Measurements from ENCODE around the gene RBM3.

RBM3 gene

DNA sequence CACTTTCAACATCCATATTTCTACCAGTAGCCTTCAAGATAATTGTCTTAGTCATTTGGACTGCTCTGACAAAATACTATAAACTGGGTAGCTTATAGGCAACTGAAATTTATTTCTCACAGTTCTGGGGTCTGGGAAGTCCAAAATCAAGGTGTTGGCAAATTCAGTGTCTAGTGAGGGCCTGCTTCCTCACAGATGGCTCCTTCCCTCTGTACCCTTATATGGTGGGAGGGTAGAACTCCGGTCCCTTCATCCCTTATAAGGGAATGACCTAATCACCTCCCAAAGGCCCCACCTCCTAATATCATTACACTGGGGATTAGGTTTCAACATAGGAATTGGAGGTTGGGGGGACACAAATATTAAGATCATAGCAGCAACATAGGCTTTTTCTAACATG is 42.1 kb upstream of the RBM3 start:
- H3K9me3 ChIP-seq (ENCODE audit: insufficient read depth, low read length, severe bottlenecking), result no peaks in the 10 kb centered on the region
- DNase-seq, result no peak
- no peak for ATAC-seq (ENCODE audit: insufficient read depth, low read depth)
- H3K4me2 ChIP-seq (ENCODE audit: insufficient read depth, low read length), result no peak overlapping the region
- H3K79me2 ChIP-seq (ENCODE audit: insufficient read depth, low read length), result no peaks in the 10 kb centered on the region
- no peak overlapping the region for H2AFZ ChIP-seq (ENCODE audit: low read depth, low read length)
- H3K4me1 ChIP-seq (ENCODE audit: insufficient read depth, low read length), result no peaks in the 10 kb centered on the region
- TF ChIP-seq EZH2 (IDR thresholded peaks at IDR 0.05; ENCODE audit: borderline replicate concordance, low read depth, low read length, severe bottlenecking) (no peak), CTCF (IDR thresholded peaks at IDR 0.05; ENCODE audit: borderline replicate concordance, extremely low read depth, low read length, poor library complexity, severe bottlenecking) (no peak)
- peaks cover 19% of the 10 kb centered on the region for H3K36me3 ChIP-seq (ENCODE audit: insufficient read depth, low read length)
- H3K27me3 ChIP-seq (ENCODE audit: insufficient read depth, low read length, poor library complexity), result no peaks in the 10 kb centered on the region
- no peak overlapping the region for H3K9ac ChIP-seq (ENCODE audit: low read depth, low read length)
- no peaks in the 10 kb centered on the region for H4K20me1 ChIP-seq (ENCODE audit: insufficient read depth, low read length)
- H3K27ac ChIP-seq (ENCODE audit: low read length), result no peak overlapping the region
- H3K4me3 ChIP-seq (ENCODE audit: low read depth in 1 of 2, low read length in 2 of 2), result no peak overlapping the region

- H3K4me3 ChIP-seq (ENCODE audit: low read depth in 1 of 2, low read length in 2 of 2), result no peak overlapping the region
These were observed 41.1 kb upstream of the RBM3 start for GRCh38 chrX:48533165-48533564.

GRCh38 chrX:48538641-48539344 is 35.5 kb upstream of the RBM3 start:
- Histone ChIP-seq H3K4me2 (ENCODE audit: insufficient read depth, low read length) (peak overlapping the region; percentile 58; the same call in 1 of the 2 replicates), H4K20me1 (ENCODE audit: insufficient read depth, low read length) (no peaks in the 10 kb centered on the region), H3K4me1 (ENCODE audit: insufficient read depth, low read length) (peaks cover 22% of the 10 kb centered on the region), H2AFZ (ENCODE audit: low read depth, low read length) (peak overlapping the region; percentile 76), H3K4me3 (ENCODE audit: low read depth in 1 of 2, low read length in 2 of 2) (peak overlapping the region in 1 of 2 experiments; percentile 93; a peak in 2 of 4 replicates), H3K79me2 (ENCODE audit: insufficient read depth, low read length) (peaks cover 25% of the 10 kb centered on the region), H3K27me3 (ENCODE audit: insufficient read depth, low read length, poor library complexity) (no peaks in the 10 kb centered on the region), H3K36me3 (ENCODE audit: insufficient read depth, low read length) (peaks cover 17% of the 10 kb centered on the region), H3K9ac (ENCODE audit: low read depth, low read length) (peak overlapping the region; percentile 44), H3K27ac (ENCODE audit: low read length) (peak overlapping the region; percentile 70), H3K9me3 (ENCODE audit: insufficient read depth, low read length, severe bottlenecking) (no peaks in the 10 kb centered on the region)
- DNase-seq, result no peak
- TF ChIP-seq CTCF (IDR thresholded peaks at IDR 0.05; ENCODE audit: borderline replicate concordance, extremely low read depth, low read length, poor library complexity, severe bottlenecking) (no peak), EZH2 (IDR thresholded peaks at IDR 0.05; ENCODE audit: borderline replicate concordance, low read depth, low read length, severe bottlenecking) (no peak)
- ATAC-seq (ENCODE audit: insufficient read depth, low read depth), result no peak

More at GRCh38 chrX:48533165-48533564, 41.1 kb upstream of the RBM3 start:
- ATAC-seq (ENCODE audit: insufficient read depth, low read depth), result no peak
- no peak for TF ChIP-seq EZH2 (IDR thresholded peaks at IDR 0.05; ENCODE audit: borderline replicate concordance, low read depth, low read length, severe bottlenecking)
- TF ChIP-seq CTCF (IDR thresholded peaks at IDR 0.05; ENCODE audit: borderline replicate concordance, extremely low read depth, low read length, poor library complexity, severe bottlenecking), result no peak
- Histone ChIP-seq H3K27ac (ENCODE audit: low read length) (no peak overlapping the region), H4K20me1 (ENCODE audit: insufficient read depth, low read length) (no peaks in the 10 kb centered on the region), H2AFZ (ENCODE audit: low read depth, low read length) (no peak overlapping the region), H3K4me2 (ENCODE audit: insufficient read depth, low read length) (no peak overlapping the region), H3K36me3 (ENCODE audit: insufficient read depth, low read length) (peaks cover 9% of the 10 kb centered on the region), H3K4me1 (ENCODE audit: insufficient read depth, low read length) (no peaks in the 10 kb centered on the region), H3K27me3 (ENCODE audit: insufficient read depth, low read length, poor library complexity) (no peaks in the 10 kb centered on the region), H3K9ac (ENCODE audit: low read depth, low read length) (no peak overlapping the region), H3K9me3 (ENCODE audit: insufficient read depth, low read length, severe bottlenecking) (no peaks in the 10 kb centered on the region), H3K79me2 (ENCODE audit: insufficient read depth, low read length) (no peaks in the 10 kb centered on the region)
- no peak for DNase-seq

Measured in DND-41 (cell line).